Stimulated activated CD8-positive, alpha-beta memory T cell treated with anti-CD3 and anti-CD28 coated beads, Interleukin-7, amount 100 ng/mL, for 4 hours (primary cell): ENCODE results near the gene MED29.

Experiments used
- DNase-seq, 2 donors: peaks; one replicate each; pipeline ENCODE4 v3.0.0-alpha.2; 2020; ENCODE audit warnings: low read depth in 2 of 2

The MED29 gene

GRCh38 chr19:39410017-39410830, 19.0 kb downstream of the MED29 start:
- peak in 1 of 2 donors; percentile 63 for DNase-seq

GRCh38 chr19:39410831-39411080, 19.6 kb downstream of the MED29 start:
- no peak for DNase-seq

GRCh38 chr19:39411081-39411831, 20.1 kb downstream of the MED29 start:
- no peak for DNase-seq

GRCh38 chr19:39411832-39412099, 20.6 kb downstream of the MED29 start:
- DNase-seq = peak; percentile 81 to 90

- DNase-seq = peak; percentile 91 to 93
Measured at GRCh38 chr19:39412100-39412866, 21.1 kb downstream of the MED29 start, which contains the start of gene PLEKHG2. PLEKHG2 (plus strand) TSS chr19:39412669; CDS start chr19:39414087, 1,418 bp downstream.

- no peak for DNase-seq
Measured at GRCh38 chr19:39412867-39413271, 21.7 kb downstream of the MED29 start.

GRCh38 chr19:39413272-39413910, 22.2 kb downstream of the MED29 start:
- DNase-seq = no peak

GRCh38 chr19:39413911-39414608, 22.9 kb downstream of the MED29 start:
- DNase-seq = no peak

- DNase-seq = no peak
Measured at GRCh38 chr19:39415111-39416046, 24.2 kb downstream of the MED29 start.

- DNase-seq = no peak
Measured at GRCh38 chr19:39416152-39417120, 25.3 kb downstream of the MED29 start.

GRCh38 chr19:39417463-39418181, 26.4 kb downstream of the MED29 start:
- DNase-seq = no peak

- no peak for DNase-seq
Measured at GRCh38 chr19:39419003-39419402, 27.8 kb downstream of the MED29 start.

GRCh38 chr19:39420769-39421168, 29.6 kb downstream of the MED29 start:
- no peak for DNase-seq

- no peak for DNase-seq
Measured at GRCh38 chr19:39422020-39422419, 30.8 kb downstream of the MED29 start.

- no peak for DNase-seq
Measured at GRCh38 chr19:39423258-39424086, 32.3 kb downstream of the MED29 start.

- DNase-seq = no peak
Measured at GRCh38 chr19:39424934-39425333, 33.8 kb downstream of the MED29 start.

GRCh38 chr19:39425744-39426143, 34.6 kb downstream of the MED29 start:
- no peak for DNase-seq

GRCh38 chr19:39426170-39426569, 35.0 kb downstream of the MED29 start:
- no peak for DNase-seq
